GM18526 (cell line): ENCODE measurements around the gene AADACL3.

Experiments
- POLR2A ChIP-seq: IDR thresholded peaks from 3 replicates; pipeline ENCODE4 v1.6.1; 2011; ENCODE audit not compliant: insufficient read length; ENCODE audit errors: extremely low read depth

AADACL3 gene

GRCh38 chr1:12756273-12756672 is 40.4 kb downstream of the AADACL3 start:
- TF ChIP-seq POLR2A = no peak

- no peak for TF ChIP-seq POLR2A
These were observed 41.0 kb downstream of the AADACL3 start for GRCh38 chr1:12756768-12757413.

DNA sequence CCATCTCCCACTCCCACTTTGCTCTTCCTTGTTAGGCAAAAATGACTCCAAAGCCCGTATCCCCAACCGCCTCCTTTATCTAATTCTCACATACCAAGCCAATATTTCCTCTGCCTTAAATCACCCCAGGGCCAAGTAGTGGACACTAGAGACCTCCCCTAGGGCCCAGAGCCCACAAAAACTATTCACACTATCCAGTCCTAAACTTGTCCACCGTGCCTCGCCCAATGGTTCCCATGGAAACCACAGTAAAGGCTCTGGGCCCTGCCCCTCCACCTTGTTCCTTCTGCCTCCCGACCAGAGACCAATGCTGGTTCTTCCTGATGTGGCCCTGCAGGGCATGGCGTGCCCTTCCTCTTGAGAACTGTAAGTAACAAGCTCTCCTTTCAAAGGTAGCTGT is 41.9 kb downstream of the AADACL3 start:
- TF ChIP-seq POLR2A = no peak

GRCh38 chr1:12760256-12760795 is 44.4 kb downstream of the AADACL3 start:
- no peak for TF ChIP-seq POLR2A

- TF ChIP-seq POLR2A = no peak
These were observed 45.9 kb downstream of the AADACL3 start for GRCh38 chr1:12761781-12762180.

GRCh38 chr1:12762766-12763165 is 46.9 kb downstream of the AADACL3 start:
- no peak for TF ChIP-seq POLR2A

DNA sequence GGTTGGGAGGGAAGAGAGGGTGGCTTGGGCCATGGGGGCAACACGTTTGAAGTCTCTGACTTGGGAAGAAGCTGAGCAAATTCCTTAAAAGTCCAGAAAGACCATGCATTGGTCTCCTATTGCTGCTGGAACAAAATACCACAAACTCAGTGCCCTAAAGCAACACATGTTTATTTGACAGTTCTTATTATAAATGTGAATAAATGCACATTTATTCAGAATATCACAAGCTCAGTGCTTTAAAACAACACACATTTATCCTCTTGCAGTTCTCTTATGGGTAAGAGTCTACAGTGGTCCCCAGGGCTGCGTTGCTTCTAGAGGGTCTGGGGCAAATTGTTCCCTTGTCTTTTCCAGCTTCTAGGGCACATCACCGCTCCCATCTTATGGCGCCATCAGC is 47.6 kb downstream of the AADACL3 start:
- TF ChIP-seq POLR2A = no peak

DNA sequence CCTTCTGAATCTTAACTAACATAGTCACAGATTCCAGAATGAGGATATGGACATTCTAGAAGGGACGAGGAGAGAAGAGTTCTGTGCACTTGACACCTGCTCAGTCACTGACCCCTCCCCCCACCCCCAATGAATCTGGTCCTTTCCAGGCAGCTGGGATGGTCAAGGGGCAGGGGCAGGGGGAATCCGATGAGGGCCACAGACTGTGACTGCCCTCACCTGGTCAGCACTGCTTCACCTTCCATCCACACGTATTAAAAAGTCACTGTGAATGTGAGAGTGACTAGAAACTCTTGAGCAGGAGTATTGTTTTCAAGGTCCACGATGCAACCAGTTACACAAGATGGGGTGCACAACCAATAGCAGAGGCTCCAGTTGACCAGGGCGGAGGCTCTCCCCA is 48.1 kb downstream of the AADACL3 start:
- TF ChIP-seq POLR2A = no peak

GRCh38 chr1:12769031-12769430 is 53.1 kb downstream of the AADACL3 start:
- TF ChIP-seq POLR2A = no peak

DNA sequence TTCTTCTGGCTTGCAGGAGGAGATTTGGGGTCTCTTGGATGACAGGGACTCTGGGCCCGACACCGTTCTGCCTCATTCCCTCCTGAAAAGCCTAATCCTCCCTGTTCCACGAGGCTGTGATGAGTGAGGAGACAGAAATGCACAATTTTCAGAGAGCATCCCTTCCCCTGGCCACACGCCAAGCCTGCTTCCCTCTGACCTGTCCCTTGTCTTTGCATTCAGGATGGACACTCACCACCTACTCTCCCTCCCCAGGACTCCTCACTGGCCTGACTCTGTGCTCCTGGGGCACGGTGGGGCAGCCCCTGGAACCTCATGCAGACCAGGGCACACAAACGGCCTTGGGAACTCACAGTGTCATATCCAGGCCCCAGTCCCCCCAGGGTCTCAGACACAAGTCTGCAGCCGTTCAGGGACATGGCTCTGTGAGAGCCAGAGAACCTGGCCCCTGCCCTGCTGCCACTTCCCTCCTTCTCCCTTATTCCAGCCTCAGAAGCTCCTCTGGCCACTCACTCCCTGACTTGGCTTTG is 54.1 kb downstream of the AADACL3 start:
- TF ChIP-seq POLR2A = no peak

DNA sequence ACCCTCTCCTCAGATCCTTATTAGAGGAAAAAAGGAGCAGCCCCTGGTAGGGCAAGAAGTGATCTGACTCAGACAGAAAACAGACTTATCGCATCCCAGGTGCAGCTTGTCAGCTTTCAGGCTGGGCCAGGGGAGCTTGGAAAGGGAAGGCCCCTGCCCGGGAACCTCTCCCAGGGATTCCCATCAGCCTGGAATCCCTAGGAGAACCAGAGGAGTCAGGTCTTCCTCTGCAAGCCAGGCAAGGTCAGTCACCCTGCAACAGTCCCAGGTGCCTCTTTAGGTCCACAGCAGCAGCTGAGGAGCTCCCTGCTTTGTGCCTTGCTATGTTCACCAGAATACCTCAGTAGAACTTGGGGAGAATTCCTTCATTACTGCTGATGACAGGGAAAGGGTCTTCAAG is 54.7 kb downstream of the AADACL3 start:
- no peak for TF ChIP-seq POLR2A

GRCh38 chr1:12771186-12771585 is 55.3 kb downstream of the AADACL3 start:
- no peak for TF ChIP-seq POLR2A

- no peak for TF ChIP-seq POLR2A
These were observed 56.6 kb downstream of the AADACL3 start for GRCh38 chr1:12772520-12772919.

GRCh38 chr1:12773438-12773837 is 57.5 kb downstream of the AADACL3 start, which contains the start of gene PRAMEF12:
TSS of gene PRAMEF12 (plus strand) at chr1:12773738. CDS start at chr1:12774868, 1,130 bp downstream.
- TF ChIP-seq POLR2A = no peak

DNA sequence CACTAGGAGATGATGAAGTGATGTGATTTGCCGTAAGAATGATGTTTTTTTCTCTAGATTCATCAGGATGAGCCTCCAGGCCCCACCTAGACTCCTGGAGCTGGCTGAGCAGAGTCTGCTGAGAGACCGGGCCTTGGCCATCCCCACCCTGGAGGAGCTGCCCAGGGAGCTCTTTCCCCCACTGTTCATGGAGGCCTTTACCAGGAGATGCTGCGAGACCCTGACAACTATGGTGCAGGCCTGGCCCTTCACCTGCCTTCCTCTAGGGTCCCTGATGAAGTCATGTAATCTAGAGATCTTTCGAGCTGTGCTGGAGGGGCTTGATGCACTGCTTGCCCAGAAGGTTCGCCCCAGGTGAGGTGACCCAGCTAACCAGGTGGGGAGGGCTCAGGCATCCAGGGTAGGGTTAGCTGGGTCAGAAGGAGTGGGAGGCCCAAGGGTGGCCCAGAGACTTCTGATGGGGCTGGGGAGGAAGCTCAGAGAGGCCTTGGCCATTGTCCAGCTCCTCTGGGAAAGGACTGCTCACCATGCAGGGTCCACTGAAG is 59.0 kb downstream of the AADACL3 start:
- TF ChIP-seq POLR2A = no peak

DNA sequence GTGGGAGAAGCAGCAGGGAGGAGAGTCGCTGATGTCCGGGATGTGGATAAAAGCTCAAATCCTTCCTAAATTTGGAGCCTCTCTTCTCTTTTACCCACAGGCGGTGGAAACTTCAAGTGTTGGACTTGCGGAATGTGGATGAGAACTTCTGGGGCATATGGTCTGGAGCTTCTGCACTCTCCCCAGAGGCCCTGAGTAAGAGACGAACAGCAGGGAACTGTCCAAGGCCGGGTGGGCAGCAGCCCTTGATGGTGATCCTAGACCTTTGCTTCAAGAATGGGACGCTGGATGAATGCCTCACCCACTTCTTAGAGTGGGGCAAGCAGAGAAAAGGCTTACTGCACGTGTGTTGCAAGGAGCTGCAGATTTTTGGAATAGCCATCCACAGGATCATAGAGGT is 59.5 kb downstream of the AADACL3 start:
- TF ChIP-seq POLR2A = no peak
